K562 (cell line): ENCODE measurements around the gene MEGF11. TPM values are rescaled to one million over a fixed set of nuclear protein-coding genes. Genes with fewer than 3 reads are reported as not detected.

Source experiments
- CHAMP1 ChIP-seq: fragments of 450-650 bp; IDR thresholded peaks from 2 replicates; pipeline ENCODE4 v1.6.1; 2016; ENCODE audit warnings: mild to moderate bottlenecking
- EHMT2 ChIP-seq: fragments of 450-650 bp; IDR thresholded peaks from 2 replicates; pipeline ENCODE4 v1.6.1; 2018; ENCODE audit warnings: antibody characterized with exemption
- KDM1A ChIP-seq, 2 experiments: fragments of 450-650 bp; IDR thresholded peaks; 2 replicates each; pipeline ENCODE4 v1.6.1; 2016; ENCODE audit warnings: mild to moderate bottlenecking in 2 of 2
- MGA ChIP-seq: fragments of 450-650 bp; IDR thresholded peaks from 2 replicates; pipeline ENCODE4 v1.6.1; 2016; ENCODE audit warnings: mild to moderate bottlenecking, moderate library complexity
- NR2C2 ChIP-seq, 2 experiments: fragments of 200-800 bp in 1 of 2; sonication (Bioruptor generic) in 1 of 2; sonication (generic) in 1 of 2; formaldehyde crosslinking in 1 of 2; IDR thresholded peaks; 2 replicates each; pipeline versions ENCODE4 v1.6.1 to v1.8.0; 2016 to 2022; ENCODE audit warnings: mild to moderate bottlenecking in 1 of 2, missing compliant biosample characterization in 1 of 2, missing genetic modification characterization in 1 of 2, missing genetic modification reagents in 1 of 2
- PHTF2 ChIP-seq: fragments of 250-450 bp; sonication (Bioruptor Pico); IDR thresholded peaks from 2 replicates; pipeline ENCODE4 v1.5.0; 2021; ENCODE audit warnings: mild to moderate bottlenecking
- POLR2G ChIP-seq: fragments of 200-400 bp; formaldehyde crosslinking; IDR thresholded peaks from 2 replicates; pipeline ENCODE4 v1.6.1; 2017; ENCODE audit warnings: low read depth, mild to moderate bottlenecking, antibody characterized with exemption, low read length, moderate library complexity
- PURB ChIP-seq: sonication (generic); formaldehyde crosslinking; IDR thresholded peaks from 2 replicates; pipeline ENCODE4 v1.9.0; 2021; ENCODE audit warnings: low read depth, mild to moderate bottlenecking, missing genetic modification reagents
- ZNF830 ChIP-seq: fragments of 250-450 bp; sonication (Bioruptor Pico); IDR thresholded peaks from 2 replicates; pipeline ENCODE4 v1.5.0; 2021; ENCODE audit warnings: mild to moderate bottlenecking
- polyA plus RNA-seq, 8 experiments: library from polyadenylated mRNA; depleted of rRNA in 4 of 8; stranded (reverse) in 5 of 8; unstranded in 3 of 8; fragments of >200 nt; fragmentation: Nextera tagmentation in 2 of 8; fragmentation: Illumina TruSeq in 1 of 8; extraction: Ambion mirVana in 2 of 8; extraction: Trizol in 1 of 8; gene quantifications; 2 replicates each; pipeline versions ENCODE4 v1.2.1 to v1.2.3, GENCODE V29; 2011 to 2014; ENCODE audit warnings: inconsistent platforms in 1 of 8, missing spikeins in 1 of 8
- total RNA-seq, 7 experiments: library from RNA; depleted of rRNA in 6 of 7; stranded (reverse); fragments of >200 nt in 6 of 7; fragmentation: Illumina TruSeq in 2 of 7; extraction: Trizol in 2 of 7; gene quantifications; 2 replicates each; pipeline versions ENCODE4 v1.2.1 to v1.2.3, GENCODE V29; 2011 to 2021; ENCODE audit warnings: low replicate concordance in 1 of 7

MEGF11 gene
- total and polyA plus RNA-seq, 9 of the 15 experiments (the other 6 are each of a cell fraction or from before 2014, with no cell fraction given), result 0.06 to 0.23 (median 0.20) TPM; not detected in 6

- TF ChIP-seq MGA, result no peak
- TF ChIP-seq POLR2G, result no peak
- TF ChIP-seq KDM1A (IDR thresholded peaks at IDR 0.05), result no peak
- TF ChIP-seq CHAMP1, result no peak
- no peak for TF ChIP-seq NR2C2 (CRISPR knock-in tag; IDR thresholded peaks at IDR 0.05)
- no peak for TF ChIP-seq NR2C2 (tag; IDR thresholded peaks at IDR 0.05)
- no peak for TF ChIP-seq PURB (CRISPR knock-in tag)
- TF ChIP-seq EHMT2, result no peak
- TF ChIP-seq ZNF830, result no peak
- TF ChIP-seq PHTF2 (CRISPR knock-in tag), result no peak
- TF ChIP-seq, all 486 proteins: peak for 0
Observed at GRCh38 chr15:65912235-65912634, 341.3 kb downstream of the MEGF11 start (continued).
